Measurements from ENCODE around the gene HTR5A. TPM values are rescaled to one million over a fixed set of nuclear protein-coding genes. Genes with fewer than 3 reads are reported as not detected.

Gene HTR5A
- total RNA-seq, 4 donors from 2014 or later, result not detected

- no peaks in the 10 kb centered on the region for H3K9me3 ChIP-seq
- H3K27ac ChIP-seq, result no peak overlapping the region
- no peak for TF ChIP-seq CTCF (IDR thresholded peaks at IDR 0.05)
- no peak for TF ChIP-seq POLR2A (IDR thresholded peaks at IDR 0.05)
- no peak overlapping the region for H3K4me3 ChIP-seq
- no peaks in the 10 kb centered on the region for H3K4me1 ChIP-seq
- no peak for DNase-seq
- no peaks in the 10 kb centered on the region for H3K36me3 ChIP-seq
- H3K27me3 ChIP-seq, result no peaks in the 10 kb centered on the region
Observed at GRCh38 chr7:155038335-155038734, 31.8 kb upstream of the HTR5A start.

- no peaks in the 10 kb centered on the region for H3K36me3 ChIP-seq
- H3K4me1 ChIP-seq, result no peaks in the 10 kb centered on the region
- TF ChIP-seq POLR2A (IDR thresholded peaks at IDR 0.05) (no peak), CTCF (IDR thresholded peaks at IDR 0.05) (no peak)
- DNase-seq, result no peak
- H3K9me3 ChIP-seq, result no peaks in the 10 kb centered on the region
- no peak overlapping the region for H3K4me3 ChIP-seq
- no peaks in the 10 kb centered on the region for H3K27me3 ChIP-seq
- H3K27ac ChIP-seq, result no peak overlapping the region
Observed at GRCh38 chr7:155043756-155044155, 26.4 kb upstream of the HTR5A start.

- Histone ChIP-seq H3K27me3 (no peaks in the 10 kb centered on the region), H3K4me3 (no peak overlapping the region), H3K4me1 (no peaks in the 10 kb centered on the region), H3K9me3 (no peaks in the 10 kb centered on the region), H3K27ac (no peak overlapping the region), H3K36me3 (no peaks in the 10 kb centered on the region)
- no peak for DNase-seq
- TF ChIP-seq CTCF (IDR thresholded peaks at IDR 0.05) (no peak), POLR2A (IDR thresholded peaks at IDR 0.05) (no peak)
Observed at GRCh38 chr7:155048006-155048405, 22.1 kb upstream of the HTR5A start.

GRCh38 chr7:155051355-155051754 is 18.8 kb upstream of the HTR5A start:
- TF ChIP-seq POLR2A (IDR thresholded peaks at IDR 0.05) (no peak), CTCF (IDR thresholded peaks at IDR 0.05) (no peak)
- Histone ChIP-seq H3K36me3 (no peaks in the 10 kb centered on the region), H3K9me3 (no peaks in the 10 kb centered on the region), H3K4me3 (no peak overlapping the region), H3K4me1 (no peaks in the 10 kb centered on the region), H3K27ac (no peak overlapping the region), H3K27me3 (no peaks in the 10 kb centered on the region)
- no peak for DNase-seq

GRCh38 chr7:155053002-155053401 is 17.1 kb upstream of the HTR5A start:
- no peaks in the 10 kb centered on the region for H3K4me1 ChIP-seq
- H3K27me3 ChIP-seq, result no peaks in the 10 kb centered on the region
- no peak for TF ChIP-seq POLR2A (IDR thresholded peaks at IDR 0.05)
- no peak for TF ChIP-seq CTCF (IDR thresholded peaks at IDR 0.05)
- no peak overlapping the region for H3K4me3 ChIP-seq
- no peaks in the 10 kb centered on the region for H3K36me3 ChIP-seq
- H3K27ac ChIP-seq, result no peak overlapping the region
- H3K9me3 ChIP-seq, result no peaks in the 10 kb centered on the region
- DNase-seq, result no peak

- DNase-seq, result no peak
- Histone ChIP-seq H3K9me3 (no peaks in the 10 kb centered on the region), H3K27me3 (no peaks in the 10 kb centered on the region), H3K4me1 (no peaks in the 10 kb centered on the region), H3K36me3 (no peaks in the 10 kb centered on the region), H3K4me3 (no peak overlapping the region), H3K27ac (no peak overlapping the region)
- no peak for TF ChIP-seq CTCF (IDR thresholded peaks at IDR 0.05)
- TF ChIP-seq POLR2A (IDR thresholded peaks at IDR 0.05), result no peak
Observed at GRCh38 chr7:155054761-155055160, 15.4 kb upstream of the HTR5A start.

Measured in Peyer's patch (tissue), 4 donors.